Measurements from ENCODE around the gene CHN2.

CHN2 gene

DNA sequence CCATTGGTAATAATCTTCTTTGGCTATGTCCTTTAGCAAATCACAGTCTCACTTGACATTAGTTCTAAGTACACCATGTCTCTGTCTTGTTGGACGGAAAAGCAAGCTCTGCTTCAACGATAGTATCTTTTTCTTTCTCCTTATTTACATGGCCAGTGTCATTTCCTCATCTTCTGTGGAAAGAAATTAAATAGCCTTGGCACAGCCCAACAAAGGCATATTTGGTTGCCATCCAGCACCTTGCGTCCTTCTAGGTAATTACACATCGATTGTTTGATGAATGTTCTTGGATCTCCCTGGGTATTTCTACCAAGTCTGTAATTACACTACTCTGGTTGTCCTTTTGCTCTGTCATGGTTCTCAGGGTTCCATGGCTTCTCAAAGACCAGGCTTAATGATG lies 183.1 kb downstream of the CHN2 start:
- H3K4me1 Mint-ChIP-seq: no peaks in the 10 kb centered on the region
- peaks cover 2% of the 10 kb centered on the region for H3K27me3 Mint-ChIP-seq
- no peaks in the 10 kb centered on the region for H3K36me3 Mint-ChIP-seq (ENCODE audit: low read depth)
- no peak for DNase-seq
- ATAC-seq: no peak
- no peak overlapping the region for H3K4me3 Mint-ChIP-seq
- H3K9me3 Mint-ChIP-seq: no peaks in the 10 kb centered on the region
- H3K27ac Mint-ChIP-seq: no peak overlapping the region

DNA sequence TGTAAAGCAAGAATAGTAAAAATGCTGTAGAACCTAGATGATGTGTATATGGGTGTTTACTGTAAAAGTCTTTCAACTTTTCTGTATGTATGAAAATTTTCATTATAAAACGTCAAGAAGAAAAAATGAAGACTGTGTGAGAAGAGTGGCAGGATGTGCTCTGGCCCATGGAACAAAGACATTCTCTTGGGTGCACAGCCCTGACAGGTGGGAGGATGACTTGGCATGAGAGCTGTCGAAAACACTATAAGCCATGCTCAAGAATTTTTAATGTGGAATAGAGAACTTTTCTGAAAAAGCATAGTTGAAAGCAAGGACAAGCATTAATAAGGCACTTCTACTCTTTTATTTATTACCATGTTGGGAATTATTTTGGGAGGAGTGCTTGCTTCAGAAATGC lies 185.0 kb downstream of the CHN2 start:
- Mint-ChIP-seq H3K4me3 (no peak overlapping the region), H3K36me3 (ENCODE audit: low read depth) (no peaks in the 10 kb centered on the region), H3K4me1 (no peaks in the 10 kb centered on the region), H3K9me3 (no peaks in the 10 kb centered on the region), H3K27me3 (no peaks in the 10 kb centered on the region), H3K27ac (no peak overlapping the region)
- DNase-seq: no peak
- ATAC-seq: no peak

DNA sequence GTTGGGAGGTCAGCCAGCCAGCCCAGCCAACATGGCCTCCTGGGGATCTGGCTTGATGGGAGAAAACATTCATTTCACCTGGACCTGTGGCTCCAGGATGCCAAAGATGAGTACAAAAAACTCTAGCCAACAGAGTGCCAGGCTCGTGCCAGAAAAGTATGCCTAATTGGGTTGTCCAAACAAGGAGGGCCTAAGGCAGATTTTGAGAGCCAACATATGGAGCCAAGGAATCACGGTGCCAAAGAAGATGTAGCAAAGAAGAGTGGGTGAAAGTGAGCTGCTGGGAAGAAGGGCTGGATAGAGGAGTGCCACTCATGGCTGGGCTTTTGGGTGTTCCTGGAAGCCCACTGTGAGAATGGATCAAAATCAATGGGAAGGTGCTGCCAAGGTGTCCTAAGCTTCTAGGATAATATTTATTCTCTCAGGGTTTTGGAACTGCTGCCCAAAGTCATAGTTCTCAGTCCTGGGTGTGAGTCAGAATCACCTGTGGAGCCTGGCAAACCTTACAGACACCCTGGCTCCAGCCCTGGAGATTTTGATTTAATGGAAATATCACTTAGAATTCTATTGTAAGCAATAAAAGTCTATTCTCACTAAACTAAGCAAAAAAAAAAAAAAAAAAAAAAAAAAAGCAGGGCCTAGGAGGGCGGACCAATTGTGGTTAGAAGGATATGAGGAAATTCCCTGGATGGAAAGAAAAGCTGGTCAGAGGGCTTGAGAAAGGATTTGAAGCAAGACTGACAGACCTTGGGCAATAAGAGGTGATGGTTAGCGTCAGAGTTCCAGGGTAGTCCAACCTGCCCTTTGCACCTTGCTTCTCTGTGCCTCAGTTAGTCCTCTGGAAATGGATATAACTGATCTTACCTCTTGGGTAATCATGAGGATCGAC lies 186.9 kb downstream of the CHN2 start:
- no peak for DNase-seq
- H3K27me3 Mint-ChIP-seq: no peaks in the 10 kb centered on the region
- H3K4me3 Mint-ChIP-seq: no peak overlapping the region
- no peaks in the 10 kb centered on the region for H3K4me1 Mint-ChIP-seq
- no peaks in the 10 kb centered on the region for H3K9me3 Mint-ChIP-seq
- no peaks in the 10 kb centered on the region for H3K36me3 Mint-ChIP-seq (ENCODE audit: low read depth)
- H3K27ac Mint-ChIP-seq: no peak overlapping the region
- no peak for ATAC-seq

DNA sequence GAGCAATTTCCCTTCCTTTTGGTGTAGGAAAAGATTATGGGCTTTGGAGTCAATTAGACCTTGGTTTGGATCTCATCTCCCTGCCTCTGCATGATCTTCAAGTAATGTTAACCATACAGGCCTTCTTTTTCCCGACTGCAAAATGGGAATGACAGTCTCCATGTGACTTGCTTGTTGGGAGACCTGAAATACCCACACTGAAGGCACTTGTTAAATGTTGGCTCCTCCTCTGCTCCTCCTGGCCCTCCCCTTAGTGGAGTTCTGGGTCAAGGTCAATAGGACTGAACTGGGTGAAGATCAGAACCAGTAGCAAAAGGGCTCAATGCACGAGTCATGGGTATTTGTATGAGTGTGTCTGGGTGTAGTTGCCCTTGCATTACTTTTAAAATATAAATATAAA lies 189.7 kb downstream of the CHN2 start:
- Mint-ChIP-seq H3K9me3 (no peaks in the 10 kb centered on the region), H3K27ac (no peak overlapping the region), H3K4me1 (no peaks in the 10 kb centered on the region), H3K36me3 (ENCODE audit: low read depth) (no peaks in the 10 kb centered on the region), H3K4me3 (no peak overlapping the region), H3K27me3 (no peaks in the 10 kb centered on the region)
- ATAC-seq (no peak), DNase-seq (no peak)

DNA sequence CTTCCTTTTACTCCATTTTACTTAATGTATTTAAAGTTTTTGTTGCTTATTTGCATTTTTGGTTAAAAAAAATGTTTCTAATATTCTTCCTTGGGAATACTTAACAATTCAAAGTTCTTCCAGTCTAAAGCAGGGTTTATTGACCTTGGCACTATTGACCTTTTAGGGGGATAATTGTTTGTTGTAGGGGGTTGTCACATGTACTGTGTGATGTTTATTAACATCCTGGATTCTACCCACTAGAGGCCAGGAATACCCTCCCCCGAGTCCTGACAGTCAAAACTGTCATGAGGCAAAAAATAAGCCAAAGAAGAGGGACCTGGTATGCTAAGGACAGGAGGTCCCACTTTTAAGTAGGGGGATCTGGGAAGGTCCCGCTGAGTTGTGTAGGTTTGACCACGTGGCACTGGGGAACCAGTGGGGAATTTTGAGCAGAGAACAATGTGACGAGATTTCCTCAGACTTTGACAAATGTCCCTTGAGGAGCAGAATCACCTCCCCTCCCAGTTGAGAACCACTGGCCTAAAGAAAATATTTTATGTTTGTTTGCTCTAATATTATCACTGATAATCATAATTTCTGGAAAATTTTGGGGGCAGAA lies 190.7 kb downstream of the CHN2 start:
- ATAC-seq (no peak), DNase-seq (no peak)
- H3K27ac Mint-ChIP-seq: no peak overlapping the region
- no peaks in the 10 kb centered on the region for H3K36me3 Mint-ChIP-seq (ENCODE audit: low read depth)
- no peaks in the 10 kb centered on the region for H3K9me3 Mint-ChIP-seq
- H3K4me1 Mint-ChIP-seq: no peaks in the 10 kb centered on the region
- H3K27me3 Mint-ChIP-seq: no peaks in the 10 kb centered on the region
- no peak overlapping the region for H3K4me3 Mint-ChIP-seq

DNA sequence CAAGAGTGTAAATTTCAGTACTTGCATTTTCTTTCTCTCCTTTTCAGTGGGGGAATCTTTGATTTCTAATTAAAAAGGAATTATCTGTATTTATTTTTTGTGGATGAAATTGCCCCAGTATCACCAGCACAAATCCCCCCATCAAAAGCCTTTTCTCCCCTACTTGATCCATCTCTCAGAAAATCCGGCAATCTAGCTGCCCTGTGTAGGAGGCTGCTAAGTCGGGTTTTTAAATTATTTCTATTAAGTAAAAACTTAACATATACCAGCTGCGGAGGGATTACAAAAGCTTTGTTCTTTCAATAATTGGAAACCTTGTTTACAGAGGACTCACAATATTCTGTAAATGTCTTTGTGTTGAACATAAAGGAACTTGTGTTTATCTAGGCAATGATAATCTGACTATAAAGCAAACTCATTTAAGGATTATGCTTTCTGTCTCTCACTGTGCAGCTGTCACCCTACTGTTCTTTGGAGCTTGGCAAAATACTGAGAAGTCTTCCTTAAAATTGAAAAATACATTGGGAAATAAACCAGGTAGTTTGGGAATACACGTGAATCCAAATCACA lies 191.7 kb downstream of the CHN2 start:
- H3K4me1 Mint-ChIP-seq: no peaks in the 10 kb centered on the region
- DNase-seq (no peak), ATAC-seq (no peak)
- H3K27ac Mint-ChIP-seq: no peak overlapping the region
- no peak overlapping the region for H3K4me3 Mint-ChIP-seq
- H3K36me3 Mint-ChIP-seq (ENCODE audit: low read depth): no peaks in the 10 kb centered on the region
- H3K9me3 Mint-ChIP-seq: no peaks in the 10 kb centered on the region
- no peaks in the 10 kb centered on the region for H3K27me3 Mint-ChIP-seq

DNA sequence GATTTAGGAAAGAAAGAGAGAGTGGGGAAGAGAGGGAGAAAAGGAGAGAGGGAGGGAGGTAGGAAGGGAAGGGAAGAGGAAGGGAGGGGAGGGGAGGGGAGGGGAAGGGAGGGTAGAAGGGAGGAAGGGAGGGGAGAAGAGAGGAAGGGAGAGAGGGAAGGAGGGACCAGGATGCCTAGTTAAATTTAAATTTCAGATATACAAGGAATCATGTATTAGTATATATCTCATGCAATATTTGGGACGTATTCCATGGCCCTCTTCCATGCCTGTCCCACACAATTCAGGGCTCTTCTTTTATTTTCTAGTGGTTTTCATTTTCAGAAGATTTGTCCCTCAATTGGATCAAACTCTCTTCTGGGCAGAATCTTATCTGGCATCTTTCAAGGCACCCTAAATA lies 196.7 kb downstream of the CHN2 start:
- no peak overlapping the region for H3K4me3 Mint-ChIP-seq
- no peaks in the 10 kb centered on the region for H3K4me1 Mint-ChIP-seq
- DNase-seq: no peak
- no peak overlapping the region for H3K27ac Mint-ChIP-seq
- no peaks in the 10 kb centered on the region for H3K36me3 Mint-ChIP-seq (ENCODE audit: low read depth)
- H3K27me3 Mint-ChIP-seq: no peaks in the 10 kb centered on the region
- H3K9me3 Mint-ChIP-seq: no peaks in the 10 kb centered on the region
- no peak for ATAC-seq

DNA sequence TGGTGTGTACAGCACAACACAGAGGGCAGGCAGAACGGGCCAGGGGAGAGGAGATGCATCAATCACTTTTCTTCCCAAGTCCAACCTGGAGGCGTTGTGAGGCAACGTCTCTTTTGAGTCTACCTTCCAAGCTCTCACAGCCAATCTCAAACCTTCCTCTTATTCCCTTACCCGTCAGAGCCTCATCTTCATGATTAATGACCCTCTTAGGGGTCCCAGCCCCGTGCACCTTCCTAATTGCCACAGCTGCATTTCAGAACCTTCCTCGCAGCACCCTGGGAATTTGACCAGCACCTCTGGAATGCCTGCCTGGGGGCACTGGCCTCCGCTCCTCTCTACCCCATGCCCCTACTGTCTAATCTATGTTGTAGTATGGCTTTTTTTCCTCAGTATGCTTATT lies 199.7 kb downstream of the CHN2 start:
- DNase-seq (no peak), ATAC-seq (no peak)
- no peak overlapping the region for H3K4me3 Mint-ChIP-seq
- peaks cover 2% of the 10 kb centered on the region for H3K27me3 Mint-ChIP-seq
- H3K36me3 Mint-ChIP-seq (ENCODE audit: low read depth): no peaks in the 10 kb centered on the region
- H3K9me3 Mint-ChIP-seq: no peaks in the 10 kb centered on the region
- no peak overlapping the region for H3K27ac Mint-ChIP-seq
- H3K4me1 Mint-ChIP-seq: no peaks in the 10 kb centered on the region

DNA sequence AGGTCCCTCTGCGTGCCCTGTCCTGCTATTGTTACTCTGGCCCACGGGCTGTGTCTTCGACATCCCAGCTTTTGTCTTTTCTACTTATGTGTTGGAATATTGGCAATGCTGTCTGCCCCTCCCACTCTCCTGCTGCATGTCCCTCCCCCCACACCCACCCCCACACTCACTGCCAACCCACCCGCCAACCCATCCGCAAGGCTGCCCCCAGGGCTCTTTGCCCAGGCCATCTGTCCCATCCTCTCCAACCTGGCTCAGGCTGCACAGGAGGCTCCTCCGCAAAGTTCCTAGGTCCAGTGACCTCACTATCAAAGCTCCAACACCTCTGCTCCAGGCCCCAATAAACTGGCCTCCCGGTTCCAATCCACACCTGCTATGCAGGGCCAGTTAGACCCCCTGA lies 202.0 kb downstream of the CHN2 start:
- Mint-ChIP-seq H3K4me1 (no peaks in the 10 kb centered on the region), H3K27ac (no peak overlapping the region), H3K36me3 (ENCODE audit: low read depth) (no peaks in the 10 kb centered on the region), H3K27me3 (peaks cover 2% of the 10 kb centered on the region), H3K4me3 (no peak overlapping the region), H3K9me3 (no peaks in the 10 kb centered on the region)
- ATAC-seq (no peak), DNase-seq (no peak)

DNA sequence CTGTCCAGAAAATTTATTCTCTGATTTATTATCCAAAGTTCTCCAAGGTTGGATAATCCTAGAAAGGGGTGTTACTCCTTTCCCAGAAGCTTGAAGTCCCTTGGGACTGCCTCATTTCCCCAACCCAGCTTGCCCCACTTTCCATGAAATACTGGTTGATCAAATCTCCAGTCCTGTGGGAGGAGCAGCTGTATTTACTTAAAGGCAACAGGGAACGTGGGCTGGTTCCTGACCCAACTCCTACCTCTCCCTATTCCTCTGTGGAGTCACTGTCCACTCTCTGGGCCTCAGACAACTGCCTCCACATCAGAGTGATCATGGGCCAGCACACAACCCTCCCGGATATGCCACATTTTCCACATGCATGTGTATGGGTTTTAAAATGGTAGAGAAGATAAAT lies 202.8 kb downstream of the CHN2 start:
- ATAC-seq (no peak), DNase-seq (no peak)
- H3K4me3 Mint-ChIP-seq: no peak overlapping the region
- no peaks in the 10 kb centered on the region for H3K4me1 Mint-ChIP-seq
- no peaks in the 10 kb centered on the region for H3K36me3 Mint-ChIP-seq (ENCODE audit: low read depth)
- peaks cover 2% of the 10 kb centered on the region for H3K27me3 Mint-ChIP-seq
- no peak overlapping the region for H3K27ac Mint-ChIP-seq
- H3K9me3 Mint-ChIP-seq: no peaks in the 10 kb centered on the region

DNA sequence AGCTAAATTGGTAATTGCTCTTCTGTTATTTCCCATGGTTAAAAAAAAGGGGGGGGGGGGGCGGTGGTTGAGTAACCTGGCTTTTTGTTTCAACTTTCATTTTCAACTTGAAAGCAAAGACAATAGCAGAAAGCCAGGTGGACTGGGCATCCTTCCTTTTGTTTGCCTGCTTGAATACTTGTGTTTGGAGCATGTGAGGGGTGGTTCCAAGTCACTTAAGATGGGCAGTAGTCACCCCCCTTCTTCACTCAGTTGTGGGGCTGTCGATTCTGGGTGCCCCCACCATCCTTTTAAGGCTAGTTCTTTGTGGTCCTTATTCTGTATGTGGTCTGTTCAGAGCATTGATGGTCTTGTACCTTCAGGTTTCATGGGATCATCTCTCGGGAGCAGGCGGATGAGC lies 203.4 kb downstream of the CHN2 start:
- no peak for DNase-seq
- H3K9me3 Mint-ChIP-seq: no peaks in the 10 kb centered on the region
- no peak for ATAC-seq

DNA sequence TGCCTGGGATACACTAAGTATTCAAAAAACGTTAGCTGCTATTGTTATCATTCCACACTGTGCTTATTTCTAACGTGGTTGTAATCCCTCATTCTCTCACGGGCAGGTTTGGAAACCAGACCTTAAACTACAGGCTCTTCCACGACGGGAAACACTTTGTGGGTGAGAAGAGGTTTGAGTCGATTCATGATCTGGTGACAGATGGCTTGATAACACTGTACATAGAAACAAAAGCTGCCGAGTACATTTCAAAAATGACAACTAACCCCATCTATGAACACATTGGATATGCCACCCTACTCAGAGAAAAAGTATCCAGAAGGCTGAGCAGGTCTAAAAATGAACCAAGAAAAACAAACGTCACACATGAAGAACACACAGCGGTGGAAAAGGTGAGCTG lies 205.9 kb downstream of the CHN2 start:
- Mint-ChIP-seq H3K27me3 (peaks cover 2% of the 10 kb centered on the region), H3K4me3 (no peak overlapping the region), H3K36me3 (ENCODE audit: low read depth) (no peaks in the 10 kb centered on the region), H3K9me3 (no peaks in the 10 kb centered on the region), H3K27ac (no peak overlapping the region), H3K4me1 (no peaks in the 10 kb centered on the region)
- DNase-seq (no peak), ATAC-seq (no peak)

More for the DNA sequence above, 203.4 kb downstream of the CHN2 start:
- no peak overlapping the region for H3K4me3 Mint-ChIP-seq
- peaks cover 2% of the 10 kb centered on the region for H3K27me3 Mint-ChIP-seq
- H3K27ac Mint-ChIP-seq: no peak overlapping the region
- no peaks in the 10 kb centered on the region for H3K4me1 Mint-ChIP-seq
- no peaks in the 10 kb centered on the region for H3K36me3 Mint-ChIP-seq (ENCODE audit: low read depth)

DNA sequence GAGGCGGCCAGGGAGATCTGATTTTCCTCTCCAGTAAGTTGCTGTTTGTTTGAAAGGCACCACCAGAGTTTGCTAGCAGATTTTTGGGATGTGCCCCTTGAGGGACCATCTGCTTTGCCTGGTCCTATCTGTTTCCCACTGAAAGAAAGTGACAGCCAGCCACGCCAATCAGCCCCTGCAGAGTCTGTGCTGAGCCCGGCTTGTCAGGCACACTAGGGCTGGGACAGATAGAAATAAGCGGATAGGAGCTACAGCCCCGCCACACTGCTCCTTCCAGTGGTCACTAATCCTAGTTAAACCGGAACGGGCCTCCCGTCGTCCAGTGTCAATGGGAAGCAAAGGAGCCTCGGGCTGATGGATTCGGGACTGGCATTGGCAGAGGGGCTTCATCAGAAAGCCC lies 207.2 kb downstream of the CHN2 start:
- DNase-seq (no peak), ATAC-seq (no peak)
- Mint-ChIP-seq H3K27ac (no peak overlapping the region), H3K9me3 (no peaks in the 10 kb centered on the region), H3K4me3 (no peak overlapping the region), H3K27me3 (peaks cover 2% of the 10 kb centered on the region), H3K4me1 (no peaks in the 10 kb centered on the region), H3K36me3 (ENCODE audit: low read depth) (no peaks in the 10 kb centered on the region)

DNA sequence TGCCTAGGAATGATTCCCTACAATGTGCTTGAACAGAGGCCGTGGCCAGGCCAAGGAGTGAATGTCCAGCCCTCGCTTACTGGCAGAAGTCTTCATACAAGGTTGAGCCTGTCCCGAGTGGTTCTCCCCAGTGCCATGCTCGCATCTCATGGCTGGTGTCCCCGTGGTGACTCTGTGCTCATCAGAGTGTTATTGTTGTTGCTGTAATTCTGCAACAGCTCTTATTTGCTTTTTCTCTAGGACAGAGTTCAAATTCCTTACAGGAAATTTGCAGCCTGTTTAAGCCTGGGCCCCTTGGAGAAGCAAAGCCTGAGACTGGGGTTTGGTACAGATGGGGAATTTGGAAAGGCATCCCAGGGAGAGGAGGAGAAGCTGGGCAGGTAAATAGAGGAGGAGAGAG lies 211.3 kb downstream of the CHN2 start:
- no peaks in the 10 kb centered on the region for H3K36me3 Mint-ChIP-seq (ENCODE audit: low read depth)
- no peak overlapping the region for H3K27ac Mint-ChIP-seq
- H3K4me3 Mint-ChIP-seq: no peak overlapping the region
- H3K9me3 Mint-ChIP-seq: no peaks in the 10 kb centered on the region
- ATAC-seq: no peak
- no peaks in the 10 kb centered on the region for H3K27me3 Mint-ChIP-seq
- H3K4me1 Mint-ChIP-seq: no peaks in the 10 kb centered on the region
- DNase-seq: no peak

DNA sequence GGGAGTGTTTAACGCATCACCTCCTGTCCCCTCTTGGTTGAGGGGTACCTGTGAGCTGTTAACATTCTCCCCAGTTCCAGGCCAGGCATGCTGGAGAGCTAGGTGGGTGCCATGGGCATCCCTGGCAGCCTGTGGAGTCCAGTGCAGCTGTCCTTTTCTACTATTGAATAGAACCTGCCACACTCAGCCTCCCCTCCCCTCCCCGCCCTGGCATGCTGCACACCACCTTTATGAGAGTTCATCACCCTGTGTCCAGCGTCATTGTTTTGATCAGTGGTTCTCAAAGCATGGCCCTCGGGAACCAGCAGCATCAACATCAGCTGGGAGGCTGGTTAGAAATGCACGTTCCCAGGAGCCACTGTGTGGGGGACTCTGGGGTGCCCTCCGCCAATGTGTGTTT lies 211.8 kb downstream of the CHN2 start:
- H3K27ac Mint-ChIP-seq: no peak overlapping the region
- H3K4me3 Mint-ChIP-seq: no peak overlapping the region
- no peaks in the 10 kb centered on the region for H3K36me3 Mint-ChIP-seq (ENCODE audit: low read depth)
- ATAC-seq (no peak), DNase-seq (no peak)
- H3K4me1 Mint-ChIP-seq: no peaks in the 10 kb centered on the region
- no peaks in the 10 kb centered on the region for H3K9me3 Mint-ChIP-seq
- H3K27me3 Mint-ChIP-seq: no peaks in the 10 kb centered on the region

Measured in activated naive CD8-positive, alpha-beta T cell treated with anti-CD3 and anti-CD28 coated beads, Interleukin-2, amount 50 U/mL, for 24 hours (primary cell).